Liver (tissue), 9 donors: ENCODE data around the gene PTK6. TPM values are rescaled to one million over a fixed set of nuclear protein-coding genes. Genes with fewer than 3 reads are reported as not detected.

Source experiments
- DNase-seq: peaks from one replicate; pipeline ENCODE4 v3.0.0-alpha.2; 2017; ENCODE audit warnings: low spot score
- H3K27ac ChIP-seq, 2 donors: one replicate each; pipeline ENCODE4 v1.7.0; 2013; ENCODE audit warnings: inconsistent platforms in 2 of 2, low read length in 2 of 2, control low read depth in 1 of 2, low read depth in 1 of 2, mild to moderate bottlenecking in 1 of 2
- H3K27me3 ChIP-seq, 4 donors: one replicate each; pipeline versions ENCODE4 v1.6.1 to v1.7.0; 2013; ENCODE audit warnings: low read length in 3 of 4, inconsistent platforms in 1 of 4, mild to moderate bottlenecking in 1 of 4, moderate library complexity in 1 of 4; ENCODE audit not compliant: control insufficient read depth in 4 of 4, insufficient read depth in 4 of 4
- H3K36me3 ChIP-seq, 4 donors: one replicate each; pipeline versions ENCODE4 v1.6.1 to v1.7.0; 2013; ENCODE audit warnings: low read length in 3 of 4, mild to moderate bottlenecking in 3 of 4, low read depth in 1 of 4, moderate library complexity in 1 of 4; ENCODE audit not compliant: control insufficient read depth in 4 of 4, insufficient read depth in 3 of 4
- H3K4me1 ChIP-seq, 4 donors: one replicate each; pipeline versions ENCODE4 v1.6.1 to v1.7.0; 2013; ENCODE audit warnings: low read length in 3 of 4, mild to moderate bottlenecking in 3 of 4, moderate library complexity in 1 of 4; ENCODE audit not compliant: control insufficient read depth in 4 of 4, insufficient read depth in 4 of 4
- H3K4me3 ChIP-seq, 3 donors: one replicate each; pipeline versions ENCODE4 v1.6.1 to v1.7.0; 2013; ENCODE audit warnings: low read length in 3 of 3, control low read depth in 1 of 3, low read depth in 1 of 3, mild to moderate bottlenecking in 1 of 3
- H3K9ac ChIP-seq, 2 donors: one replicate each; pipeline ENCODE4 v1.7.0; 2013; ENCODE audit warnings: low read length in 2 of 2, mild to moderate bottlenecking in 2 of 2, moderate library complexity in 2 of 2, control low read depth in 1 of 2, low read depth in 1 of 2
- H3K9me3 ChIP-seq, 4 donors: one replicate each; pipeline versions ENCODE4 v1.6.1 to v1.7.0; 2013; ENCODE audit warnings: low read length in 3 of 4; ENCODE audit not compliant: control insufficient read depth in 4 of 4
- ATF3 ChIP-seq: IDR thresholded peaks from 2 replicates; pipeline ENCODE4 v1.6.1; 2016; ENCODE audit warnings: antibody characterized with exemption
- CTCF ChIP-seq: fragments of 150-350 bp; IDR thresholded peaks from 2 replicates; pipeline ENCODE4 v1.5.1; 2017; ENCODE audit warnings: improper control_type of control experiment, low read depth, low read length; ENCODE audit not compliant: missing input control
- EGR1 ChIP-seq, 2 donors: IDR thresholded peaks; 2 replicates each; pipeline ENCODE4 v1.6.1; 2016 to 2018; ENCODE audit warnings: antibody characterized with exemption in 2 of 2, low read depth in 2 of 2
- FOXA1 ChIP-seq: IDR thresholded peaks from 2 replicates; pipeline ENCODE4 v1.6.1; 2016; ENCODE audit warnings: antibody characterized with exemption
- FOXA2 ChIP-seq: IDR thresholded peaks from 2 replicates; pipeline ENCODE4 v1.6.1; 2016; ENCODE audit warnings: antibody characterized with exemption
- GABPA ChIP-seq, 2 donors: IDR thresholded peaks in 1 of 2; conservative IDR thresholded peaks in 1 of 2; 2 replicates each; pipeline ENCODE4 v1.6.1; 2016; ENCODE audit warnings: antibody characterized with exemption in 2 of 2, mild to moderate bottlenecking in 1 of 2, moderate library complexity in 1 of 2
- HNF4A ChIP-seq, 2 donors: conservative IDR thresholded peaks; 2 replicates each; pipeline ENCODE4 v1.6.1; 2016; ENCODE audit warnings: antibody characterized with exemption in 2 of 2, mild to moderate bottlenecking in 2 of 2
- HNF4G ChIP-seq: IDR thresholded peaks from 2 replicates; pipeline ENCODE4 v1.6.1; 2016; ENCODE audit warnings: antibody characterized with exemption
- JUND ChIP-seq, 2 donors: IDR thresholded peaks; 2 replicates each; pipeline ENCODE4 v1.6.1; 2016; ENCODE audit warnings: antibody characterized with exemption in 2 of 2
- MAX ChIP-seq: IDR thresholded peaks from 2 replicates; pipeline ENCODE4 v1.6.1; 2016; ENCODE audit warnings: antibody characterized with exemption
- NR2F2 ChIP-seq: IDR thresholded peaks from 2 replicates; pipeline ENCODE4 v1.6.1; 2016; ENCODE audit warnings: antibody characterized with exemption
- RAD21 ChIP-seq, 2 donors: IDR thresholded peaks; 2 replicates each; pipeline ENCODE4 v1.6.1; 2016; ENCODE audit warnings: antibody characterized with exemption in 2 of 2, mild to moderate bottlenecking in 2 of 2
- RXRA ChIP-seq, 2 donors: IDR thresholded peaks; 2 replicates each; pipeline ENCODE4 v1.6.1; 2017 to 2018; ENCODE audit warnings: antibody characterized with exemption in 2 of 2, mild to moderate bottlenecking in 1 of 2
- SP1 ChIP-seq: IDR thresholded peaks from 2 replicates; pipeline ENCODE4 v1.6.1; 2018; ENCODE audit warnings: antibody characterized with exemption, mild to moderate bottlenecking
- TAF1 ChIP-seq: conservative IDR thresholded peaks from 2 replicates; pipeline ENCODE4 v1.6.1; 2016; ENCODE audit warnings: antibody characterized with exemption, mild to moderate bottlenecking
- YY1 ChIP-seq: IDR thresholded peaks from 2 replicates; pipeline ENCODE4 v1.6.1; 2016; ENCODE audit warnings: antibody characterized with exemption, mild to moderate bottlenecking
- WGBS: extraction: QIAGEN DNeasy Blood & Tissue Kit; methylation state at CpG from one replicate; pipeline ENCODE4 v1.1.7; 2013; 5-methylcytosine and 5-hydroxymethylcytosine counted together
- polyA plus RNA-seq, 2 donors: library from polyadenylated mRNA; stranded (reverse) in 1 of 2; unstranded in 1 of 2; fragments of 200-250 nt in 1 of 2; fragments of >200 nt in 1 of 2; fragmentation: Nextera tagmentation in 1 of 2; extraction: Ambion mirVana in 1 of 2; gene quantifications; one replicate each; pipeline versions ENCODE4 v1.2.1 to v1.2.3, GENCODE V29; 2013 to 2015
- total RNA-seq, 2 donors: library from RNA; depleted of rRNA; stranded (reverse); fragments of >200 nt; gene quantifications; one replicate each; pipeline ENCODE4 v1.2.3, GENCODE V29; 2014
- TF ChIP-seq, protein P1 (sequence below): IDR thresholded peaks from 2 replicates; pipeline ENCODE4 v1.6.1; 2016; ENCODE audit warnings: antibody characterized with exemption, mild to moderate bottlenecking
- TF ChIP-seq, protein P2 (sequence below): IDR thresholded peaks from 2 replicates; pipeline ENCODE4 v1.6.1; 2016; ENCODE audit warnings: antibody characterized with exemption
- donor health status: healthy.
- donor health status: healthy.
- donor health status: healthy.
- donor health status: healthy.
- donor health status: healthy.

The PTK6 gene
- total and polyA plus RNA-seq, 4 donors = 0.05 to 1.2 (median 0.23) TPM

GRCh38 chr20:63585616-63586565 lies 48.7 kb upstream of the PTK6 start:
- TF ChIP-seq HNF4A (conservative IDR thresholded peaks at IDR 0.05) (no peak), MAX (no peak), JUND (IDR thresholded peaks at IDR 0.05) (no peak)
- TF ChIP-seq, protein P1, sequence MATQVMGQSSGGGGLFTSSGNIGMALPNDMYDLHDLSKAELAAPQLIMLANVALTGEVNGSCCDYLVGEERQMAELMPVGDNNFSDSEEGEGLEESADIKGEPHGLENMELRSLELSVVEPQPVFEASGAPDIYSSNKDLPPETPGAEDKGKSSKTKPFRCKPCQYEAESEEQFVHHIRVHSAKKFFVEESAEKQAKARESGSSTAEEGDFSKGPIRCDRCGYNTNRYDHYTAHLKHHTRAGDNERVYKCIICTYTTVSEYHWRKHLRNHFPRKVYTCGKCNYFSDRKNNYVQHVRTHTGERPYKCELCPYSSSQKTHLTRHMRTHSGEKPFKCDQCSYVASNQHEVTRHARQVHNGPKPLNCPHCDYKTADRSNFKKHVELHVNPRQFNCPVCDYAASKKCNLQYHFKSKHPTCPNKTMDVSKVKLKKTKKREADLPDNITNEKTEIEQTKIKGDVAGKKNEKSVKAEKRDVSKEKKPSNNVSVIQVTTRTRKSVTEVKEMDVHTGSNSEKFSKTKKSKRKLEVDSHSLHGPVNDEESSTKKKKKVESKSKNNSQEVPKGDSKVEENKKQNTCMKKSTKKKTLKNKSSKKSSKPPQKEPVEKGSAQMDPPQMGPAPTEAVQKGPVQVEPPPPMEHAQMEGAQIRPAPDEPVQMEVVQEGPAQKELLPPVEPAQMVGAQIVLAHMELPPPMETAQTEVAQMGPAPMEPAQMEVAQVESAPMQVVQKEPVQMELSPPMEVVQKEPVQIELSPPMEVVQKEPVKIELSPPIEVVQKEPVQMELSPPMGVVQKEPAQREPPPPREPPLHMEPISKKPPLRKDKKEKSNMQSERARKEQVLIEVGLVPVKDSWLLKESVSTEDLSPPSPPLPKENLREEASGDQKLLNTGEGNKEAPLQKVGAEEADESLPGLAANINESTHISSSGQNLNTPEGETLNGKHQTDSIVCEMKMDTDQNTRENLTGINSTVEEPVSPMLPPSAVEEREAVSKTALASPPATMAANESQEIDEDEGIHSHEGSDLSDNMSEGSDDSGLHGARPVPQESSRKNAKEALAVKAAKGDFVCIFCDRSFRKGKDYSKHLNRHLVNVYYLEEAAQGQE = no peak
- H3K27me3 ChIP-seq = no peaks in the 10 kb centered on the region
- H3K9me3 ChIP-seq = no peaks in the 10 kb centered on the region
- H3K4me1 ChIP-seq = no peaks in the 10 kb centered on the region
- peaks cover 0 to 16% (median 6%) of the 10 kb centered on the region in 4 donors for H3K36me3 ChIP-seq
- H3K9ac ChIP-seq = no peak overlapping the region
- no peak overlapping the region for H3K4me3 ChIP-seq
- no peak overlapping the region for H3K27ac ChIP-seq
- 86% methylated on average over 22 of the region's 22 CpGs for WGBS
- DNase-seq = no peak

- Histone ChIP-seq H3K9me3 (no peaks in the 10 kb centered on the region), H3K27ac (no peak overlapping the region), H3K9ac (no peak overlapping the region), H3K4me3 (no peak overlapping the region), H3K4me1 (peaks cover 0 to 4% (median 2%) of the 10 kb centered on the region in 4 donors), H3K36me3 (no peaks in the 10 kb centered on the region), H3K27me3 (peaks cover 0 to 2% (median 0%) of the 10 kb centered on the region in 4 donors)
- TF ChIP-seq TAF1 (no peak), HNF4A (conservative IDR thresholded peaks at IDR 0.05) (no peak), RAD21 (IDR thresholded peaks at IDR 0.05) (no peak), CTCF (no peak), YY1 (no peak), EGR1 (IDR thresholded peaks at IDR 0.05; ENCODE audit: low read depth in 2 of 2) (no peak), NR2F2 (no peak), HNF4G (no peak), GABPA (IDR thresholded peaks at IDR 0.05 in 1 of 2, conservative IDR thresholded peaks at IDR 0.05 in 1 of 2) (no peak), JUND (IDR thresholded peaks at IDR 0.05) (no peak), FOXA1 (no peak), SP1 (no peak), MAX (no peak), RXRA (IDR thresholded peaks at IDR 0.05) (no peak), ATF3 (no peak), FOXA2 (no peak)
- TF ChIP-seq, protein P2, sequence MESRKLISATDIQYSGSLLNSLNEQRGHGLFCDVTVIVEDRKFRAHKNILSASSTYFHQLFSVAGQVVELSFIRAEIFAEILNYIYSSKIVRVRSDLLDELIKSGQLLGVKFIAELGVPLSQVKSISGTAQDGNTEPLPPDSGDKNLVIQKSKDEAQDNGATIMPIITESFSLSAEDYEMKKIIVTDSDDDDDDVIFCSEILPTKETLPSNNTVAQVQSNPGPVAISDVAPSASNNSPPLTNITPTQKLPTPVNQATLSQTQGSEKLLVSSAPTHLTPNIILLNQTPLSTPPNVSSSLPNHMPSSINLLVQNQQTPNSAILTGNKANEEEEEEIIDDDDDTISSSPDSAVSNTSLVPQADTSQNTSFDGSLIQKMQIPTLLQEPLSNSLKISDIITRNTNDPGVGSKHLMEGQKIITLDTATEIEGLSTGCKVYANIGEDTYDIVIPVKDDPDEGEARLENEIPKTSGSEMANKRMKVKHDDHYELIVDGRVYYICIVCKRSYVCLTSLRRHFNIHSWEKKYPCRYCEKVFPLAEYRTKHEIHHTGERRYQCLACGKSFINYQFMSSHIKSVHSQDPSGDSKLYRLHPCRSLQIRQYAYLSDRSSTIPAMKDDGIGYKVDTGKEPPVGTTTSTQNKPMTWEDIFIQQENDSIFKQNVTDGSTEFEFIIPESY = no peak
- TF ChIP-seq, protein P1 = no peak
- no peak for DNase-seq
- WGBS = 88% methylated on average over 23 of the region's 23 CpGs
Measured at GRCh38 chr20:63582382-63583063, 45.3 kb upstream of the PTK6 start.
